Activated T-helper 2 cell treated with anti-CD3 and anti-CD28 coated beads, Interferon-gamma antibody, Interleukin-2, Interleukin-4, amounts not matched to agents 10 μg/mL and 5 μg/mL and 100 μg/mL, durations not matched to agents 14 hours and 24 hours and 36 hours (primary cell): ENCODE data around the gene VWA3B. TPM values are rescaled to one million over a fixed set of nuclear protein-coding genes. Genes with fewer than 3 reads are reported as not detected.

Experiments
- DNase-seq: peaks from one replicate; pipeline ENCODE4 v3.0.0; 2021; ENCODE audit warnings: low spot score
- H3K27ac Mint-ChIP-seq: one replicate; pipeline ENCODE4 v1.8.0; 2021; ENCODE audit warnings: mixed read lengths
- H3K27me3 Mint-ChIP-seq: one replicate; pipeline ENCODE4 v1.8.0; 2021; ENCODE audit warnings: low read depth, mixed read lengths
- H3K36me3 Mint-ChIP-seq: one replicate; pipeline ENCODE4 v1.8.0; 2021; ENCODE audit warnings: low read depth, mixed read lengths
- H3K4me1 Mint-ChIP-seq: one replicate; pipeline ENCODE4 v1.8.0; 2021; ENCODE audit warnings: low read depth, mixed read lengths
- H3K4me3 Mint-ChIP-seq: one replicate; pipeline ENCODE4 v1.8.0; 2021; ENCODE audit warnings: low read depth, mild to moderate bottlenecking, moderate library complexity, mixed read lengths
- H3K9me3 Mint-ChIP-seq: one replicate; pipeline ENCODE4 v1.8.0; 2021; ENCODE audit warnings: mixed read lengths
- intact Hi-C: fragments of 100-400 bp; cut with micrococcal nuclease; formaldehyde crosslinking; loops from one replicate; pipeline ENCODE4 v1.15.1; 2023
- total RNA-seq: library from RNA; stranded (reverse); gene quantifications from 2 replicates; pipeline ENCODE4 v1.2.3, GENCODE V29; 2022

VWA3B gene
- total RNA-seq, 1 donor from 2014 or later, result not detected

DNA sequence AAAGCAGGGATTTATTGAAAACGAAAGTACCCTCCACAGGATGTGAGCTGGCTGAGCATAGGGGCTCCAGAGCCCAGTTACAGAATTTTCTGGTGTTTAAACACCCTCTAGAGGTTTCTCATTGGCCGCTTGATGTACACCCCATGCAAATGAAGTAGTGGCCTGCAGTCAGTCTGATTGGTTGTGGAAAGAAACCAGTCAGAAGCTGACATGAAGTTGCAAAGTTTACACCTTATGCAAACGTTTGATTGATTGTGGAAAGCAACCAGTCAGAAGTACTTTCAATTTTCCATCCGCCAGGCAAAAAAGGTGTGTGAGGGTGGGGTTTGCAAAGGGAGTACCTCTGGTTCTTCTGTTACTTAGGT is 62.3 kb downstream of the VWA3B start:
- Mint-ChIP-seq H3K9me3 (peaks cover 9% of the 10 kb centered on the region), H3K4me1 (no peaks in the 10 kb centered on the region), H3K4me3 (no peak overlapping the region), H3K27ac (no peak overlapping the region), H3K27me3 (peaks cover 6% of the 10 kb centered on the region), H3K36me3 (no peaks in the 10 kb centered on the region)
- DNase-seq, result peak; percentile 12
- intact Hi-C loops, result no loop called here

- H3K4me3 Mint-ChIP-seq, result no peak overlapping the region
- peaks cover 4% of the 10 kb centered on the region for H3K9me3 Mint-ChIP-seq
Observed at GRCh38 chr2:98153481-98153880, 66.5 kb downstream of the VWA3B start.

GRCh38 chr2:98155291-98155690 is 68.3 kb downstream of the VWA3B start:
- Mint-ChIP-seq H3K4me3 (no peak overlapping the region), H3K27ac (no peak overlapping the region), H3K9me3 (no peaks in the 10 kb centered on the region), H3K27me3 (peaks cover 15% of the 10 kb centered on the region), H3K36me3 (no peaks in the 10 kb centered on the region), H3K4me1 (no peaks in the 10 kb centered on the region)
- intact Hi-C loops, result no loop called here
- no peak for DNase-seq

More at GRCh38 chr2:98153481-98153880, 66.5 kb downstream of the VWA3B start:
- DNase-seq, result no peak
- intact Hi-C loops, result no loop called here
- H3K4me1 Mint-ChIP-seq, result no peaks in the 10 kb centered on the region
- H3K36me3 Mint-ChIP-seq, result no peaks in the 10 kb centered on the region
- no peak overlapping the region for H3K27ac Mint-ChIP-seq
- H3K27me3 Mint-ChIP-seq, result peaks cover 15% of the 10 kb centered on the region

DNA sequence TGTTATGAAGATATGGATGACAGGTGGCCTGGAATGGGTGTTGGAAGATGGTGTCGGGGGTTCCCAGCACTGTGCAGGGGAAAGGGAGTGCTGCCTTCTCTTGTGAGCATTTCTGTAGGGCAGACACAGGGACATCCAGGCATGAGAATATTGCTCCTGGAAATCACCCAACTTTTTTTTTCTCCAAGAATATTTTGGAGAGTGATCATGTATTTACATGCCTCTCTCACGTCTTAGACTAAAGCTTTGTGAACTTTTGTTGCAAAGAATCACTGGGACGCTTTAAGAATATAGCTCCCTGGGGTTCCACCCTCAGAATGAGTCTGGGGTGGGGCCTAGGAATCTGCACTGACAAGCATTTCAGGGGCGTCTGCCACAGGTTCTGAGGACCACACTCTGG is 68.7 kb downstream of the VWA3B start:
- Mint-ChIP-seq H3K36me3 (no peaks in the 10 kb centered on the region), H3K27me3 (peaks cover 15% of the 10 kb centered on the region), H3K9me3 (no peaks in the 10 kb centered on the region), H3K4me3 (no peak overlapping the region), H3K4me1 (no peaks in the 10 kb centered on the region), H3K27ac (no peak overlapping the region)
- intact Hi-C loops, result no loop called here
- no peak for DNase-seq

GRCh38 chr2:98156304-98156703 is 69.3 kb downstream of the VWA3B start:
- intact Hi-C loops, result no loop called here
- peaks cover 15% of the 10 kb centered on the region for H3K27me3 Mint-ChIP-seq
- H3K9me3 Mint-ChIP-seq, result no peaks in the 10 kb centered on the region
- H3K36me3 Mint-ChIP-seq, result no peaks in the 10 kb centered on the region
- no peak overlapping the region for H3K4me3 Mint-ChIP-seq
- no peak overlapping the region for H3K27ac Mint-ChIP-seq
- DNase-seq, result no peak
- no peaks in the 10 kb centered on the region for H3K4me1 Mint-ChIP-seq

DNA sequence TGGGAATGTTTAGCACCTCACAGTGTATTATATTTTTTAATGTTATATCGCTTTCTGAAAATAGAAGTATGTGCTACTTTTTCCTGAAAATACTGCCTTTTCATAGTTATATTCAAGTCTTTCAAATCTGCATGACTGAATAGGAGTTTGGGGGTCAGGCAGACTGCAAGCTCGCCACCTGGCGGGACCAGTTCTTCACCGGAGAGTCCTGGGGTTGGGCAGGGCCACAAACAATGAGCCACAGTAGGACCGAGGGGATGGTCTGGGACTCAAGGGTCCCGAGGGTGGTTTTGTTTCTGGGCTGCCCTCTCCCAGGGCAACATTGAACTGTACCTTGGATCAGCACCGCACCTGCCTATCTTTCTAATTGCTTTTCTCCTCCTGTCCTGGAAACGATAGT is 70.6 kb downstream of the VWA3B start:
- Mint-ChIP-seq H3K4me1 (no peaks in the 10 kb centered on the region), H3K27ac (no peak overlapping the region), H3K27me3 (peaks cover 13% of the 10 kb centered on the region), H3K9me3 (no peaks in the 10 kb centered on the region), H3K4me3 (no peak overlapping the region), H3K36me3 (no peaks in the 10 kb centered on the region)
- intact Hi-C loops, result no loop called here
- no peak for DNase-seq

DNA sequence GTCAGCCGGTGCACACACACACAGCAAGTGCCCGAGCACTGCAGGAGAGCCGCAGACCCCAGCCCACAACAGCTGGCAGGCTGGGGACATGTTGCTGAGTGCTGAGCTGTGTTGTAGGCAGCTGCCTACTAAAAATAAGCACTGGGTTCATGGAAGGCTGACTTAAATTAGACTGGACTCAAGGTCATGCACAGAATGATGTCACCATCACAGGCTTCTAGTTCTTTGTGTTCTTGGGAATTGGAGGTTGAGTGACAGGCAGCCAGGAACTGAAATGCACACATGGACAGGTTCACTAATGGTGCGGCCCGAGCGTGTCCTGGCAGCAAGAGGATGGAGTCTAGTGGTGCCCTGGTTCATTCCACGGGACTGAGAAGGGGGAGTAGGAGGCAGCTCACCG is 71.3 kb downstream of the VWA3B start:
- Mint-ChIP-seq H3K36me3 (no peaks in the 10 kb centered on the region), H3K27ac (no peak overlapping the region), H3K9me3 (no peaks in the 10 kb centered on the region), H3K27me3 (peaks cover 12% of the 10 kb centered on the region), H3K4me3 (no peak overlapping the region), H3K4me1 (no peaks in the 10 kb centered on the region)
- intact Hi-C loops, result no loop called here
- DNase-seq, result no peak

- H3K4me3 Mint-ChIP-seq, result no peak overlapping the region
- H3K9me3 Mint-ChIP-seq, result no peaks in the 10 kb centered on the region
- no peaks in the 10 kb centered on the region for H3K36me3 Mint-ChIP-seq
- H3K4me1 Mint-ChIP-seq, result no peaks in the 10 kb centered on the region
- H3K27me3 Mint-ChIP-seq, result peaks cover 13% of the 10 kb centered on the region
- intact Hi-C loops, result no loop called here
- H3K27ac Mint-ChIP-seq, result no peak overlapping the region
- no peak for DNase-seq
Observed at GRCh38 chr2:98160554-98160953, 73.6 kb downstream of the VWA3B start.

GRCh38 chr2:98161186-98161585 is 74.2 kb downstream of the VWA3B start:
- Mint-ChIP-seq H3K27ac (no peak overlapping the region), H3K9me3 (no peaks in the 10 kb centered on the region), H3K4me1 (no peaks in the 10 kb centered on the region), H3K36me3 (no peaks in the 10 kb centered on the region), H3K4me3 (no peak overlapping the region), H3K27me3 (peaks cover 13% of the 10 kb centered on the region)
- DNase-seq, result no peak
- intact Hi-C loops, result no loop called here

DNA sequence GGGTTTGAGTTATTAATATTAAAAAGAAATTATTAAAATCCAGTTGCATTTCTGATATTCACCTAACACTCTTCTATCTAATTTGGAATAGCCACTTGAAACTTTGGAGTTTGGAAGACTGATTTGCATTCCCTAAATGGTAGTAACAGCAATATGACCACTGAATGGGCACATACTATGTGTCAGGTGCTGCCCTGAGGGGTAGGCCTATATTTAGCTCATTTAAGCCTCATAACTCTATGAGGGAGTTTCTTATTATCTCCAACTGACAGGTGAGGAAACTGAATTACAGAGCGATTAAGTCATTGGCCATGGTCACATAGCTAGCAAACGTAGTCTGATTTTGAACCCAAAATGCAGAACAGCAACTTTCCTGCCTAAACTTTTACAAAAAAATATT is 77.3 kb downstream of the VWA3B start:
- no peak for DNase-seq
- Mint-ChIP-seq H3K27me3 (peaks cover 18% of the 10 kb centered on the region), H3K36me3 (no peaks in the 10 kb centered on the region), H3K4me3 (no peak overlapping the region), H3K27ac (no peak overlapping the region), H3K4me1 (no peaks in the 10 kb centered on the region), H3K9me3 (no peaks in the 10 kb centered on the region)
- intact Hi-C loops, result no loop called here

DNA sequence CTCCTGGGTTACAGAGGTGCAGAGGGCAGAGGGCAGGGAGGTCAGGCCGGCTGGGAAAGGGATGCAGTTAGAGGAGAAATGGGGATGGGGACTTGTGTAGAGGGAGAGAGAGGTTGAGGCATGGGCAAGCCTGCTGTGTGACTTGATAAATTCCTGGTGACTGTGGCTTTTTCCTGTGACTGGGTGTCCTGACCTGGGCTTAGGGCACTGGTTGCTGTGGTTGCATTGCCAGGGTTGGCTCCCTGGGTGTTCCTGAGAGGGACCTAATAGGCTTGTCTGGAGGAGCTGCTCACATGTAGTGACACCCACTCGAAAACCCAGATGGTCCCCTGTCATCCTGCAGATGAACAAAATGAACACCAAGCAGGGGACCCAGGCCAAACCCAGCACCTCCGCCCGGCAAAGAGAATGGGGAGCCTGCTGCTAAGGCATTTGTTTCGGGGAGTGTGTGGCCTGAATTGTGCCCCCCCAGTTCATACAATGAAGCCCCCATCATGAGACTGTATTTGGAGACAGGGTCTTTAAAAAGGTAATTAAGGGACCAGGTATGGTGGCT is 78.6 kb downstream of the VWA3B start:
- Mint-ChIP-seq H3K27me3 (peaks cover 24% of the 10 kb centered on the region), H3K4me1 (no peaks in the 10 kb centered on the region), H3K9me3 (no peaks in the 10 kb centered on the region), H3K27ac (no peak overlapping the region), H3K4me3 (no peak overlapping the region), H3K36me3 (no peaks in the 10 kb centered on the region)
- intact Hi-C loops, result no loop called here
- no peak for DNase-seq

DNA sequence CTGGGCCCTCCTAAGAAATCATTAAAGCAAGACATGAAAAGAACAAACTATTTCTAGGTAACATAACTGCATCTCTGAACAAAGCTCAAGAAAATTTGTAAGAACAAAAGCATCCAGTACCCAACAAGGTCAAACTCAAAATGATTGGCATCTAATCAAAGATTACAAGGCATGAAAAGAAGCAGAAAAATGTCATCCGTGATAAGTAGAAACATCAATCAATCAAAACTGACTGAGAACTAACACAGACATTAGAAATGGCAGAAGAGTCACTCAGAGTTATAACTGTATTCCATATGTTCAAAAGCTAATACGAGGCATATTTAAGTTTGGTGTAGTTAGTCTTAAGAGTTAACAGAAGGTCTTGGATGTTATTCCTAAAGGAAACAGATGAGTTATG is 80.9 kb downstream of the VWA3B start:
- Mint-ChIP-seq H3K9me3 (no peaks in the 10 kb centered on the region), H3K27ac (no peak overlapping the region), H3K36me3 (no peaks in the 10 kb centered on the region), H3K4me3 (no peak overlapping the region), H3K27me3 (peaks cover 37% of the 10 kb centered on the region), H3K4me1 (no peaks in the 10 kb centered on the region)
- no peak for DNase-seq
- intact Hi-C loops, result no loop called here

GRCh38 chr2:98170076-98170475 is 83.1 kb downstream of the VWA3B start:
- Mint-ChIP-seq H3K9me3 (no peaks in the 10 kb centered on the region), H3K4me3 (no peak overlapping the region), H3K27me3 (peaks cover 42% of the 10 kb centered on the region), H3K36me3 (no peaks in the 10 kb centered on the region), H3K4me1 (no peaks in the 10 kb centered on the region), H3K27ac (no peak overlapping the region)
- intact Hi-C loops, result no loop called here
- DNase-seq, result no peak

- peaks cover 54% of the 10 kb centered on the region for H3K27me3 Mint-ChIP-seq
- H3K36me3 Mint-ChIP-seq, result no peaks in the 10 kb centered on the region
- no peak overlapping the region for H3K27ac Mint-ChIP-seq
- no peaks in the 10 kb centered on the region for H3K4me1 Mint-ChIP-seq
- intact Hi-C loops, result no loop called here
- no peak overlapping the region for H3K4me3 Mint-ChIP-seq
- no peaks in the 10 kb centered on the region for H3K9me3 Mint-ChIP-seq
- DNase-seq, result no peak
Observed at GRCh38 chr2:98172150-98172765, 85.3 kb downstream of the VWA3B start.
